CD4-positive, CD25-positive, alpha-beta regulatory T cell (primary cell): ENCODE results near the gene GUSB. TPM values are rescaled to one million over a fixed set of nuclear protein-coding genes. Genes with fewer than 3 reads are reported as not detected.
"Not testable (repeated sequence)": the region's sequence is repeated elsewhere in the genome, so short reads cannot be mapped to it uniquely, and the experiment has no call there.

ENCODE experiments used
- ATAC-seq, 2 donors: fragments of 150-1000 bp; cut with Tn5 transposase; one replicate each; pipeline ENCODE4 v1.10.0; 2021; ENCODE audit warnings: low read depth in 2 of 2, moderate number of reproducible peaks in 2 of 2, moderate library complexity in 1 of 2
- DNase-seq, 3 donors: peaks; one replicate each; pipeline versions ENCODE4 v3.0.0 to v3.0.0-alpha.2; 2012 to 2022; ENCODE audit warnings: mixed read lengths in 1 of 3
- H3K27ac ChIP-seq: one replicate; pipeline ENCODE4 v1.7.0; 2013; ENCODE audit warnings: mild to moderate bottlenecking, low read length; ENCODE audit not compliant: insufficient read depth, poor library complexity, severe bottlenecking
- H3K27me3 ChIP-seq: one replicate; pipeline ENCODE4 v1.7.0; 2013; ENCODE audit warnings: low read length; ENCODE audit not compliant: control insufficient read depth, insufficient read depth
- H3K36me3 ChIP-seq: one replicate; pipeline ENCODE4 v1.7.0; 2013; ENCODE audit warnings: mild to moderate bottlenecking, low read length, moderate library complexity; ENCODE audit not compliant: control insufficient read depth, insufficient read depth
- H3K4me1 ChIP-seq: 2 replicates; pipeline ENCODE4 v1.7.0; 2013; ENCODE audit warnings: mild to moderate bottlenecking, low read length; ENCODE audit not compliant: insufficient read depth, control insufficient read depth, poor library complexity, severe bottlenecking
- H3K4me3 ChIP-seq: one replicate; pipeline ENCODE4 v1.7.0; 2013; ENCODE audit warnings: low read depth, mild to moderate bottlenecking, low read length, moderate library complexity
- H3K9me3 ChIP-seq, 2 experiments: 1 replicate in 1 of 2; 2 replicates in 1 of 2; pipeline ENCODE4 v1.7.0; 2013; ENCODE audit warnings: low read length in 2 of 2, mild to moderate bottlenecking in 1 of 2, moderate library complexity in 1 of 2; ENCODE audit not compliant: control insufficient read depth in 2 of 2
- H3K27ac Mint-ChIP-seq, 3 donors: one replicate each; pipeline ENCODE4 v1.8.0; 2020 to 2022; ENCODE audit warnings: mild to moderate bottlenecking in 3 of 3, mixed read lengths in 3 of 3, moderate library complexity in 2 of 3
- H3K27me3 Mint-ChIP-seq: one replicate; pipeline ENCODE4 v1.8.0; 2022; ENCODE audit warnings: mild to moderate bottlenecking, mixed read lengths
- H3K36me3 Mint-ChIP-seq: one replicate; pipeline ENCODE4 v1.8.0; 2020; ENCODE audit warnings: mixed read lengths
- H3K4me1 Mint-ChIP-seq, 4 donors: one replicate each; pipeline ENCODE4 v1.8.0; 2020 to 2022; ENCODE audit warnings: mixed read lengths in 4 of 4, mild to moderate bottlenecking in 1 of 4
- H3K4me3 Mint-ChIP-seq, 4 donors: one replicate each; pipeline ENCODE4 v1.8.0; 2020 to 2022; ENCODE audit warnings: mild to moderate bottlenecking in 4 of 4, mixed read lengths in 4 of 4, moderate library complexity in 3 of 4
- H3K9me3 Mint-ChIP-seq, 7 donors: one replicate each; pipeline ENCODE4 v1.8.0; 2020 to 2022; ENCODE audit warnings: mixed read lengths in 7 of 7, mild to moderate bottlenecking in 3 of 7, moderate library complexity in 2 of 7
- polyA plus RNA-seq, 4 donors: library from polyadenylated mRNA; unstranded; fragments of 300-500 nt; fragmentation: Illumina TruSeq; gene quantifications; one replicate each; pipeline ENCODE4 v1.2.3, GENCODE V29; 2021
- total RNA-seq: library from RNA; stranded (reverse); gene quantifications from one replicate; pipeline ENCODE4 v1.2.3, GENCODE V29; 2022

The GUSB gene
- total and polyA plus RNA-seq, 5 donors from 2014 or later = 39.9 to 66.4 (median 52.1) TPM

GRCh38 chr7:65974191-65974801 lies 7.7 kb downstream of the GUSB start:
- no peak overlapping the region for H3K27ac Mint-ChIP-seq
- Histone ChIP-seq H3K27ac (no peak overlapping the region), H3K4me3 (no peak overlapping the region), H3K9me3 (no peaks in the 10 kb centered on the region), H3K36me3 (peaks cover 47% of the 10 kb centered on the region), H3K27me3 (no peaks in the 10 kb centered on the region), H3K4me1 (no peaks in the 10 kb centered on the region)
- H3K27me3 Mint-ChIP-seq = no peaks in the 10 kb centered on the region
- H3K36me3 Mint-ChIP-seq = peaks cover 19% of the 10 kb centered on the region
- peaks cover 0 to 2% (median 0%) of the 10 kb centered on the region in 4 donors for H3K4me1 Mint-ChIP-seq
- no peak for DNase-seq
- no peaks in the 10 kb centered on the region for H3K9me3 Mint-ChIP-seq
- no peak for ATAC-seq
- no peak overlapping the region for H3K4me3 Mint-ChIP-seq

DNA sequence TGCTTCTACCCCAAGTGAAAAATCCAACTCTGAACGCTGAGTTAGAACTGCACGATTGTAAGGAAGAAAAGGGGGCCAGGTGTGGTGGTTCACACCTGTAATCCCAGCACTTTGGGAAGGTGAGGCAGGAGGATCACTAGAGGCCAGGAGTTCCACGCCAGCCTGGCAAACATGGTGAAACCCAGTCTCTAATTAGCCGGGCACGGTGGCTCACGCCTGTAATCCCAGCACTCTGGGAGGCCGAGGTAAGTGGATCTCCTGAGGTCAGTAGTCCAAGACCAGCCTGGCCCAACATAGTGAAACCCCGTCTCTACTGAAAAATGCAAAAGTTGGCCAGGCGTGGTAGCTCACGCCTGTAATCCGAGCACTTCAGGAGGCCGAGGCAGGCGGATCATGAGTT lies 9.0 kb downstream of the GUSB start:
- Mint-ChIP-seq H3K4me1 (peaks cover 0 to 2% (median 0%) of the 10 kb centered on the region in 4 donors), H3K27me3 (no peaks in the 10 kb centered on the region), H3K9me3 (no peaks in the 10 kb centered on the region), H3K4me3 (no peak overlapping the region), H3K27ac (no peak overlapping the region), H3K36me3 (peaks cover 15% of the 10 kb centered on the region)
- no peaks in the 10 kb centered on the region for H3K27me3 ChIP-seq
- ATAC-seq (no peak), DNase-seq (no peak)
- H3K27ac ChIP-seq = no peak overlapping the region
- no peaks in the 10 kb centered on the region for H3K4me1 ChIP-seq
- peaks cover 59% of the 10 kb centered on the region for H3K36me3 ChIP-seq
- H3K4me3 ChIP-seq = no peak overlapping the region
- H3K9me3 ChIP-seq = no peaks in the 10 kb centered on the region

DNA sequence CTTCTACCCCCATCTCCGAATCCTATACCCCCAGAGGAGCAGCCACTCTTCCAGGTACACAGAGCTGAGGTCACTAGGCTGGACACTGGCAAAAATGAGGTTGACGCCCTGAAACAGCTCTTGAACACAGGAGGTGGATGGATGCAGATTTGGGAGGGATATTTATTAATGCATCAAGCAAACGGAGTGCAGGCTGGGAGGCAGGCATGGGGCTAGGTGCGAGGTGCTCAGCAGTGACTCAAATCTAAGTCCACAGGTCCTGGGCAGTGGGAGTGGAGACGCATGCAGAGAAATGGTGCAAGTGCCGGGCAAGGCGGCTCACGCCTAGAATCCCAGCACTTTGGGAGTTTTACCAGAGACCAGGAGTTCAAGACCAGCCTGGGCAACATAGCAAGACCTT lies 11.0 kb downstream of the GUSB start:
- no peaks in the 10 kb centered on the region for H3K9me3 Mint-ChIP-seq
- Histone ChIP-seq H3K36me3 (peaks cover 79% of the 10 kb centered on the region), H3K27me3 (no peaks in the 10 kb centered on the region), H3K27ac (no peak overlapping the region), H3K9me3 (no peaks in the 10 kb centered on the region), H3K4me3 (no peak overlapping the region), H3K4me1 (no peaks in the 10 kb centered on the region)
- ATAC-seq = no peak
- no peak for DNase-seq
- H3K27ac Mint-ChIP-seq = peak overlapping the region in 2 of 3 donors; percentile 36 to 75
- no peak overlapping the region for H3K4me3 Mint-ChIP-seq
- no peaks in the 10 kb centered on the region for H3K27me3 Mint-ChIP-seq
- no peaks in the 10 kb centered on the region for H3K4me1 Mint-ChIP-seq
- H3K36me3 Mint-ChIP-seq = peaks cover 27% of the 10 kb centered on the region

DNA sequence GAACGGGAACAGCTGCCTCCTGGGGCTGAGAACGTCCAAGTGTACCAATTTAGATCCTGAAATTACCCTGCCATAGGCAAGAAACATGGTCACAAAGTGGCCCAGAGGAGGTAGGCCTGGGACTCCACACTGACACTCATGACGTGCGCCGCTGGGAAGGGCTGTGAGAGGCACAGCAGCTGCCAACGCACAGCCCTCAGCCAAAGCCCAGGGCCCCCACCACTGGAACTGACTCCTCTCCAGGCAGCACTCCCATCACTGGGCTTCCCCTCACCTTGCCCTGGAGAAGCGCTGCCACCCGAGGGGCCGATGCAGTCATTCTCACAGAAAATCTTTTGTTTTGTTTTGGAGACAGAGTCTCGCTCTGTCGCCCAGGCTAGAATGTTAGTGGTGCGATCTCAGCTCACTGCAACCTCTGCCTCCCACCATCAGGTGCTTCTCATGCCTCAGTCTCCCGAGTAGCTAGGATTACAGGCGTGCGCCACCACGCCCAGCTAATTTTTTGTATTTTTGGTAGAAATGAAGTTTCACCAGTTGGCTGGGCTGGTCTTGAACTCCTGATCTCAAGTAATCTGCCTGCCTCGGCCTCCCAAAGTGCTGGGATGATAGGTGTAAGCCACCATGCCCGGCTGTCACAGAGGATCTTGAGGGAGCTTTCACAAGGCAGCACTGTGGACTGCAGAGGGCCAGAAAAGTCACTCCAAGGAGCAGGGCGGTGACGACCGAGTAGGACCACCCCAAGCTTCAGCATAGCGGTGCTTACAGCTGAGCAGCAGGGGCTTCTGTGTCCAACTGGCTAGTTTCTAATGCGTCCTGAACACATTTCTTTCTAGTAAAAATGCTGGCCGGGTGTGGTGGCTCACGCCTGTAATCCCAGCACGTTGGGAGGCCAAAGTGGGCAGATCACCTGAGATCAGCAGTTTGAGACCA lies 13.5 kb downstream of the GUSB start:
- peaks cover 0 to 1% (median 0%) of the 10 kb centered on the region in 7 donors for H3K9me3 Mint-ChIP-seq
- no peak for DNase-seq
- H3K4me1 ChIP-seq = no peaks in the 10 kb centered on the region
- no peak overlapping the region for H3K27ac Mint-ChIP-seq
- H3K27me3 Mint-ChIP-seq = no peaks in the 10 kb centered on the region
- H3K4me3 Mint-ChIP-seq = no peak overlapping the region
- no peak overlapping the region for H3K4me3 ChIP-seq
- H3K9me3 ChIP-seq = no peaks in the 10 kb centered on the region
- H3K27ac ChIP-seq = no peak overlapping the region
- no peaks in the 10 kb centered on the region for H3K4me1 Mint-ChIP-seq
- H3K36me3 Mint-ChIP-seq = peaks cover 33% of the 10 kb centered on the region
- ATAC-seq = no peak
- no peaks in the 10 kb centered on the region for H3K27me3 ChIP-seq
- peaks cover 80% of the 10 kb centered on the region for H3K36me3 ChIP-seq

DNA sequence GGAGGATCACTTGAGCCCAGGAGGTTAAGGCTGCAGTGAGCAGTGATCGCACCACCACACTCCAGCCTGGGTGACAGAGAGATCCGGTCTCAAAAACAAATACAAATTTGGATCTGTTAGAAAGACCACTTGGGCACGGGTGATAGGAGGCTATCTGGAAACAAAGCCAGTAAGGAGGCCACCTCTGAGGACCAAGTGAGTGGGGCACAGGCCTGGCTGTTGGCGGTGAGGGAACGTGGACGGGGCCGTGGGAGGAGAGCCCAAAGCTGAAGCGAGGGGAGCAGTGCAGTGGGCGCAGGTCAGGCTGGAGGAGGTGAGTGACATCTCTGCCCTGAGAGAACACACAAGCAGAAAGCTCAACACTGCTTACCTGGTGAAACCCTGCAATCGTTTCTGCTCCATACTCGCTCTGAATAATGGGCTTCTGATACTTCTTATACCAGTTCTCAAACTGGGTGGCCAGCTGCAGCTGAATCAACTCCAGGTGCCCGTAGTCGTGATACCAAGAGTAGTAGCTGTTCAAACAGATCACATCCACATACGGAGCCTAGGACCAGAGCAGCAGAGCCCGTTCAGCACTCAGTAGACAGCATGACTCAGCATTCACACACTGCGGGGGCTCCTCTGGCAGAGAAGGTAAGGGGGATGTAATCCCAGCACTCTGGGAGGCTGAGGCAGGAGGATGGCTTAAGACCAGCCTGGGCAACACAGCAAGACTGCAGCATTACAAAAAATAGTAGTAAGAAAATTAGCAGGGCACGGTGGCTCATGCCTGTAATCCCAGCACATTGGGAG lies 14.5 kb downstream of the GUSB start:
- Histone ChIP-seq H3K27ac (no peak overlapping the region), H3K27me3 (no peaks in the 10 kb centered on the region), H3K4me1 (no peaks in the 10 kb centered on the region), H3K4me3 (no peak overlapping the region), H3K9me3 (no peaks in the 10 kb centered on the region), H3K36me3 (peaks cover 80% of the 10 kb centered on the region)
- ATAC-seq (no peak), DNase-seq (no peak)
- Mint-ChIP-seq H3K36me3 (peaks cover 38% of the 10 kb centered on the region), H3K4me3 (no peak overlapping the region), H3K27me3 (no peaks in the 10 kb centered on the region), H3K27ac (no peak overlapping the region), H3K9me3 (peaks cover 0 to 1% (median 0%) of the 10 kb centered on the region in 7 donors), H3K4me1 (no peaks in the 10 kb centered on the region)

- Histone ChIP-seq H3K27ac (no peak overlapping the region), H3K9me3 (no peaks in the 10 kb centered on the region), H3K4me3 (no peak overlapping the region), H3K4me1 (no peaks in the 10 kb centered on the region), H3K27me3 (no peaks in the 10 kb centered on the region), H3K36me3 (peaks cover 87% of the 10 kb centered on the region)
- ATAC-seq (no peak), DNase-seq (no peak)
- Mint-ChIP-seq H3K9me3 (peaks cover 0 to 1% (median 0%) of the 10 kb centered on the region in 7 donors), H3K4me1 (no peaks in the 10 kb centered on the region), H3K36me3 (peaks cover 33% of the 10 kb centered on the region), H3K27ac (no peak overlapping the region), H3K4me3 (no peak overlapping the region), H3K27me3 (no peaks in the 10 kb centered on the region)
Measured at GRCh38 chr7:65966146-65966545, 15.9 kb downstream of the GUSB start.

DNA sequence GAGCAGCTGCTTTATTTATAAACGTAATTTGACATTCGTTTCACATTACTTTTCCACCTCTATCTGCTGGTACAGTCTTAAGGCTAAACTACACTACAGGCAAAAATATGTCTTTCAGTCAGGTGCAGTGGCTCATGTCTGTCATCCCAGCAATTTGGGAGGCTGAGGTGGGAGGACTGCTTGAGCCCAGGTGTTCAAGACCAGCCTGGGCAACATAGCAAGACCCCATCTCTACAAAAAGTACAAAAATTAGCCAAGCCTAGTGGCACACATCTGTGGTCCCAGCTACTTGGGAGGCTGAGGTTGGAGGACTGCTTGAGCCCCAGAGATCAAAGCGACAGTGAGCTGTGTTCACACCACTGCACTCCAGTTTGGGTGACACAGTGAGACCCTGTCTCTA lies 17.3 kb downstream of the GUSB start:
- not testable (repeated sequence) for H3K4me1 Mint-ChIP-seq, DNase-seq, H3K9me3 ChIP-seq, H3K4me3 ChIP-seq, H3K27me3 Mint-ChIP-seq, H3K27ac Mint-ChIP-seq, H3K4me1 ChIP-seq, H3K9me3 Mint-ChIP-seq, H3K27ac ChIP-seq, H3K27me3 ChIP-seq, H3K4me3 Mint-ChIP-seq, ATAC-seq
- H3K36me3 ChIP-seq = peaks cover 91% of the 10 kb centered on the region
- H3K36me3 Mint-ChIP-seq = peaks cover 36% of the 10 kb centered on the region
